ENCODE data around the gene VPS11. TPM values are rescaled to one million over a fixed set of nuclear protein-coding genes. Genes with fewer than 3 reads are reported as not detected.

VPS11 gene
- total RNA-seq, 2 donors from 2014 or later: 17.6 to 50.1 TPM

- Histone ChIP-seq H3K4me1 (peaks cover 62% of the 10 kb centered on the region), H3K9me3 (no peaks in the 10 kb centered on the region), H3K4me3 (peak overlapping the region in 1 of 2 donors; percentile 6), H3K27me3 (no peaks in the 10 kb centered on the region), H3K36me3 (replicated peaks in 1 of 2; ENCODE audit: insufficient read depth in 1 of 2, low read depth in 2 of 2) (peaks cover 0 to 2% of the 10 kb centered on the region in 2 donors), H3K27ac (peak overlapping the region; percentile 88 to 95 (median 93))
- DNase-seq (peak in 1 of 4 donors; percentile 15), ATAC-seq (no peak)
- intact Hi-C loops (cut with DNase I): no loop called here
- TF ChIP-seq POLR2A (IDR thresholded peaks at IDR 0.05) (no peak), CTCF (IDR thresholded peaks at IDR 0.05) (no peak)
- 50 to 60% methylated on average over 1 of the region's 1 CpG for WGBS, 2 donors
These were observed 38.6 kb upstream of the VPS11 start for GRCh38 chr11:119029069-119029339.

- 8 to 12% methylated on average over 9 to 10 of the region's 10 CpGs for WGBS, 2 donors
- intact Hi-C loops (cut with DNase I): no loop called here
- H3K9me3 ChIP-seq: no peaks in the 10 kb centered on the region
- no peaks in the 10 kb centered on the region for H3K27me3 ChIP-seq
- DNase-seq: peak; percentile 85 to 94 (median 92)
- peak overlapping the region; percentile 58 to 84 for H3K4me3 ChIP-seq
- H3K36me3 ChIP-seq (replicated peaks in 1 of 2; ENCODE audit: insufficient read depth in 1 of 2, low read depth in 2 of 2): peaks cover 0 to 2% of the 10 kb centered on the region in 2 donors
- H3K4me1 ChIP-seq: peaks cover 57% of the 10 kb centered on the region
- ATAC-seq: peak; percentile 70
- peak overlapping the region; percentile 88 to 95 (median 93) for H3K27ac ChIP-seq
- TF ChIP-seq POLR2A (IDR thresholded peaks at IDR 0.05) (peak; percentile 67 to 93 (median 92)), CTCF (IDR thresholded peaks at IDR 0.05) (peak in 4 of 7 experiments; percentile 13 to 40 (median 32))
These were observed 38.1 kb upstream of the VPS11 start for GRCh38 chr11:119029340-119030028.

- peaks cover 52% of the 10 kb centered on the region for H3K4me1 ChIP-seq
- no peaks in the 10 kb centered on the region for H3K9me3 ChIP-seq
- intact Hi-C loops (cut with DNase I): no loop called here
- TF ChIP-seq POLR2A (IDR thresholded peaks at IDR 0.05) (no peak), CTCF (IDR thresholded peaks at IDR 0.05) (no peak)
- peaks cover 0 to 2% of the 10 kb centered on the region in 2 donors for H3K36me3 ChIP-seq (replicated peaks in 1 of 2; ENCODE audit: insufficient read depth in 1 of 2, low read depth in 2 of 2)
- DNase-seq (no peak), ATAC-seq (no peak)
- H3K4me3 ChIP-seq: peak overlapping the region; percentile 58 to 84
- peak overlapping the region; percentile 88 to 95 (median 93) for H3K27ac ChIP-seq
- WGBS, 2 donors: 2% methylated on average over 13 of the region's 13 CpGs; no CpG with 5 or more reads in 1 of the 2 donors
- no peaks in the 10 kb centered on the region for H3K27me3 ChIP-seq
These were observed 37.6 kb upstream of the VPS11 start for GRCh38 chr11:119030029-119030328.

- Histone ChIP-seq H3K27ac (peak within 1 kb of the TSS; percentile 88 to 95 (median 93)), H3K9me3 (no peaks in the 10 kb centered on the region), H3K4me3 (peak within 1 kb of the TSS; percentile 58 to 84), H3K27me3 (no peaks in the 10 kb centered on the region), H3K36me3 (replicated peaks in 1 of 2; ENCODE audit: insufficient read depth in 1 of 2, low read depth in 2 of 2) (no peaks in the 10 kb centered on the region), H3K4me1 (peaks cover 47% of the 10 kb centered on the region)
- DNase-seq: peak; percentile 99 to 100 (median 99)
- WGBS, 2 donors: 0 to 1% methylated on average over 4 to 67 of the region's 67 CpGs
- peak; percentile 90 for ATAC-seq
- TF ChIP-seq POLR2A (IDR thresholded peaks at IDR 0.05) (peak; percentile 24 to 83 (median 69)), CTCF (IDR thresholded peaks at IDR 0.05) (peak in 5 of 7 experiments; percentile 84 to 99 (median 98))
- intact Hi-C loops (cut with DNase I): no loop called here
These were observed 37.1 kb upstream of the VPS11 start, which contains the start of gene SLC37A4 for GRCh38 chr11:119030329-119031047. SLC37A4 (minus strand) TSS chr11:119030877.
